Astrocyte of the cerebellum (primary cell): ENCODE data around the gene BEST3.

Experiments
- DNase-seq: peaks from one replicate; pipeline ENCODE4 v3.0.0-alpha.2; 2011; ENCODE audit warnings: low read depth
- H3K4me3 ChIP-seq: 2 replicates; pipeline ENCODE4 v1.5.1; 2011; ENCODE audit warnings: mild to moderate bottlenecking, low read depth, low read length, moderate library complexity
- in situ Hi-C: cut with HindIII; loops from 2 replicates; pipeline ENCODE4 v1.10.0; 2017; ENCODE audit warnings: low sequenced_read_pairs
- TF ChIP-seq, protein P1 (sequence below): IDR thresholded peaks from 2 replicates; pipeline ENCODE4 v1.5.1; 2012; ENCODE audit warnings: low read length, low read depth, moderate library complexity, mild to moderate bottlenecking; ENCODE audit errors: missing control alignments

BEST3 gene

DNA sequence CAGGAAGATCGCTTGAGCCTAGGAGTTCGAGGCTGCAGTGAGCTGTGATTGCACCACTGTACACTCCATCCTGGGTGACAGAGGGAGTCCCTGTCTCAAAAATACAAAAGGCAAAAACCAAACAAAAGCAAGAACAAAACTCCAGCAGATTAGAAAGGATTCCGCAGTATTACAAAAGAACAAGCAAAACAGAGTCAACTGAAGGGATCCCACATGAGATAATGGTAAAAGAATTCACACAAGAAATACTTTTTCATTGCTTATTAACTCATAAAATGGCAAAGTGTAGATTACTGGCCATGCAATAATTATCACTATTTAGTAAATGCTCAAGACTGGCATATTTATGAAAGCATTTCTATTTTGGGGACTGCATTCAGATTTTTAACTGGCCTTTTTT, 35.4 kb downstream of the BEST3 start:
- TF ChIP-seq, protein P1, sequence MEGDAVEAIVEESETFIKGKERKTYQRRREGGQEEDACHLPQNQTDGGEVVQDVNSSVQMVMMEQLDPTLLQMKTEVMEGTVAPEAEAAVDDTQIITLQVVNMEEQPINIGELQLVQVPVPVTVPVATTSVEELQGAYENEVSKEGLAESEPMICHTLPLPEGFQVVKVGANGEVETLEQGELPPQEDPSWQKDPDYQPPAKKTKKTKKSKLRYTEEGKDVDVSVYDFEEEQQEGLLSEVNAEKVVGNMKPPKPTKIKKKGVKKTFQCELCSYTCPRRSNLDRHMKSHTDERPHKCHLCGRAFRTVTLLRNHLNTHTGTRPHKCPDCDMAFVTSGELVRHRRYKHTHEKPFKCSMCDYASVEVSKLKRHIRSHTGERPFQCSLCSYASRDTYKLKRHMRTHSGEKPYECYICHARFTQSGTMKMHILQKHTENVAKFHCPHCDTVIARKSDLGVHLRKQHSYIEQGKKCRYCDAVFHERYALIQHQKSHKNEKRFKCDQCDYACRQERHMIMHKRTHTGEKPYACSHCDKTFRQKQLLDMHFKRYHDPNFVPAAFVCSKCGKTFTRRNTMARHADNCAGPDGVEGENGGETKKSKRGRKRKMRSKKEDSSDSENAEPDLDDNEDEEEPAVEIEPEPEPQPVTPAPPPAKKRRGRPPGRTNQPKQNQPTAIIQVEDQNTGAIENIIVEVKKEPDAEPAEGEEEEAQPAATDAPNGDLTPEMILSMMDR: no peak
- in situ Hi-C loops: no loop called here

DNA sequence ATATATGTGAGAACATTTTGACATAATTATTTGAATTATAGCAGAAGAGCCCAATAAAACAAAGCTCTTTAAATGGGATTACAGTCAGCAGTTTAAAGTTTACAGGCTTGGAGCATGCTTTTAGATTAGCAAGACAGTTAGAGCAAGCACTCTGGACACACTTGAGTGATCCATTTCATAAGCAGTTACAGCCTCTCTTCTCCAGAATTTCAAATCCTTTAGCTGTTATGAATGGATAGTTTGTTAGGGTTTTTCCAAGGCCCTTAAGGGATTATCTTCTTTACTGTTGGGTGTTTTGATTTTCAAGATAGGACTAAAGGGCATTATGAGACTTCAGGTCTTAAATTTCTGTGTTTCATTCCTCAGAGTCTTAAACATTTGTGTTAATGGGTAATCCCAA, 36.3 kb downstream of the BEST3 start:
- no peak overlapping the region for H3K4me3 ChIP-seq
- DNase-seq: no peak
- in situ Hi-C loops: no loop called here
- TF ChIP-seq, protein P1: no peak

More for the DNA sequence above, 35.4 kb downstream of the BEST3 start:
- no peak for DNase-seq
- no peak overlapping the region for H3K4me3 ChIP-seq

DNA sequence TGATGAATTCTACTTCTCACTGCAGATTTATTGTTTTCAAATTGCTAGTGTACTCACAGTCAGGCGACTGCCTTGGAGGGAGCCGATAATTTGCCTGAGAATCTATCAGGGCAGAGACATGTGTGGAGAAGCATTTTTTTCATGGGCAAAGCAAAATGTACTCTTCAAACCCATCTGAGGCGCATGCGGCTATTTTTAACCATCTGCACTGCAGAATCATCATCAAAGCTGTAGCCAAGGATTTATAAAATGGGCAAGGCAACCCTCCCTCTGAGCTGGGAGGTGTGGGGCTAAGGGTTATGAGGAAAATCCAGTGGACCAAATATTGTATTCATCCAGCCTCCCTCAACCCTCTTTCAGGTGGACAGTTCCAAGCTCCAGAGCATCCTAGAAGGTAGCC, 37.7 kb downstream of the BEST3 start:
- TF ChIP-seq, protein P1: no peak
- DNase-seq: no peak

DNA sequence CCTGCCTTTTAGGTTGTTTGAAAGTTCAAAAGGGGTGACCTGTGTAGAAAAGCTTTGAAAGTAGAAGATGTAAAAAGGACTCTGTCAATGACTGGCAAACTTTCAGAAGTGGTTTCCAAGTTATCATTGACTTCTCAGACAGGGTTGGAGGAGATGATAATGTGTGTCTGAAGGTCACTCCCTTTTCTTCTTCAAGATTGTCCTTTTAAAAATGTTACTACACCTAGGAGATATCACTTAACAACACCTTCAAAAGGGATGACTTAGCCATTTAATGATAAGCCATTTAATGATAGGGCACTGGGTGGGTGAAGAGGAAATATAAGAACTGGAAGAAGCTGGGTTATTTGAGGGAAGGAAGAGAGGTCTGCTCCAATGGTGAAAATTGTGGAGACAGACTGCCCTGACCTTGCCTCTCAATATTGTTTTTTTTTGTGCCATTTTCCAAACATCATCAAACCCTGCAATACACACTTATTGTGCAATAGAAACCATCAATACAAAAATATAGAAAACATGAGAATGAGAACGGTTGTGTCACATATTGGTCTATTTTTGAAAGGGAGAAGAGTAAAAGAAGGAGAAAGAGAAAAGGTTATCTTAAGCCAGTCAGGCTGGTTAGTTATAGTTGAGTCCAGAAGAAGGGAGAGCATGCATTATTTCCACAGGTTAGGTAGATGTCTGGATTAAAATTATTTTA, 38.8 kb downstream of the BEST3 start:
- in situ Hi-C loops: no loop called here
- no peak for DNase-seq
- no peak overlapping the region for H3K4me3 ChIP-seq
- TF ChIP-seq, protein P1: no peak

More for the DNA sequence above, 37.7 kb downstream of the BEST3 start:
- no peak overlapping the region for H3K4me3 ChIP-seq
- in situ Hi-C loops: no loop called here

DNA sequence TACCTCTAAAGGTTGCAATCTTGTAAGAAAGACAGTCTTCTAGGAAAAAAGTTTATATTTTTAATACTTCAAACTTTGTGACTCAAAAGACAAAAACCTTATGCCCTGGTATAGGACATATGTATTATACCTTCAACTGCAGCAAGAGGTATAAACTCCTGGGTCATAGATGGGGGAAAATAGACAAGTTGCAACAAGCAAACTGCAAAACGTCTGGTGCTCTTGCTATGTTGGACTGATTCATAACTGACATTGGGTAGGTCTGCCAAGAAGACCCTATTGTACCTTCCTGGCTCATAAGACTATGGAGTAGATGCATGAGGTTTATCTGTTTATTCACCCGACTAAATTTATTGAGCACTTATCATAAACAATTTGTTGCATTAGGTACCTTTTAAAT, 40.9 kb downstream of the BEST3 start:
- in situ Hi-C loops: no loop called here
- no peak for DNase-seq
- TF ChIP-seq, protein P1: no peak
- no peak overlapping the region for H3K4me3 ChIP-seq

DNA sequence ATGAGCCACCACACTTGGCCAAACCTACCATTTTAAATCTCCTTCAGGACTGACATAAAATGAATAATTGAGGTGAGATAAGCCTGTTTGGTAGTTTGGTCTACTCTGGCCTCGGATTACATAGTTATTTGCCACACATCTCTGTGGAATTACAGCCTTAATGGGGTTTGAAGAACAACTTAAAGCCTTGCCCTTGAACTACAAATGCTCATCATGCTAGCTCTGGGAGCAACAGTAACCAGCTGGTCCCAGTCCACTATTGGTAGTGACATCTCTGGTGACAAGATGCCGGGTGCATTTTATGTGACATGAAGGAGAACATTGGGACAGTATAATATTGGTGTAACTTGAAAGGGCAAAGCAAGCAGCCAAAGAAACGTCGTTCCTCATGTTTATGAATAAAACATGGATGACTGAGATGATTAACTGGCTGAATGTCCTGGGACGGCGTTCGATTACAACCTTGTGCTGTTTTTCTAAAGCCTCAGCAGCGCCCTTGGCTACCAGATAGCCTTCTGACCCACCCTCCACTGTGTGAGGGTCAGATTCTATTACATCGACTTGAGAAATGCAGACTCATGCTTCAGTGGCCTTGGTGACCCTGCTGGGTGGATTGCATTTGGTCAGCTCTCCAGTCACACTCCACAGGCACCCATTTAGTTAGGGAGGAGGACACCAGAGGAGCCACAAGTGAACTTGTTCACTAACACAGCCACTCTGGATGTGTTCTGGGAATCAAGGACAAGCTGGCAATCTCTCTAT, 41.5 kb downstream of the BEST3 start:
- no peak for DNase-seq
- no peak overlapping the region for H3K4me3 ChIP-seq
- TF ChIP-seq, protein P1: no peak
- in situ Hi-C loops: no loop called here
